HCT116 (cell line): ENCODE data around the gene TENM4. TPM values are rescaled to one million over a fixed set of nuclear protein-coding genes. Genes with fewer than 3 reads are reported as not detected.

Source experiments
- ATAC-seq: fragments of 200-7000 bp; cut with Tn5 transposase; 2 replicates; pipeline ENCODE4 v1.9.1; 2020; ENCODE audit warnings: mild to moderate bottlenecking, moderate library complexity
- BruUV-seq: library from RNA; stranded (reverse); fragments of 400-500 nt; replicated peaks from 2 replicates; lab custom pipeline; 2021; lab: Mats Ljungman, UMichigan
- CTCF ChIA-PET: fragments of 300-600 bp; sonication (Branson Sonifier 250); formaldehyde crosslinking; loops from one replicate; lab custom pipeline; 2021; ENCODE audit warnings: antibody characterized with exemption; lab: Charles Lee
- POLR2A ChIA-PET: fragments of 300-600, 350-600 bp; sonication (Branson Sonifier 250); formaldehyde crosslinking; loops from one replicate; lab custom pipeline; 2021; ENCODE audit warnings: antibody characterized with exemption; lab: Charles Lee
- RAD21 ChIA-PET, 2 experiments: fragments of 300-600 bp; sonication (Branson Sonifier 250); formaldehyde crosslinking; loops; one replicate each; lab custom pipeline; 2023; ENCODE audit warnings: low total read pairs in 2 of 2; ENCODE audit not compliant: uncharacterized antibody in 2 of 2, unreplicated experiment in 2 of 2, low non-redundant PET in 1 of 2; lab: Charles Lee
- DNase-seq: peaks from one replicate; pipeline ENCODE4 v3.0.0-alpha.2; 2010; ENCODE audit warnings: low read depth, low spot score
- H2AFZ ChIP-seq: fragments of 200-600 bp; shearing (Covaris generic), sonication (generic); 2 replicates; pipeline ENCODE4 v1.6.1; 2017; ENCODE audit warnings: low read depth, mixed run types, mixed read lengths, antibody characterized with exemption, low read length; ENCODE audit not compliant: poor library complexity, severe bottlenecking
- H3K27ac ChIP-seq: 2 replicates; pipeline ENCODE4 v1.5.1; 2012; ENCODE audit warnings: low read depth, low read length
- H3K27me3 ChIP-seq: fragments of 200-600 bp; sonication (generic); 2 replicates; pipeline ENCODE4 v1.6.1; 2016; ENCODE audit warnings: mixed run types, low read length, mixed read lengths; ENCODE audit not compliant: insufficient read depth
- H3K36me3 ChIP-seq, 2 experiments: fragments of 200-500 bp in 1 of 2; fragments of 200-600 bp in 1 of 2; sonication (Bioruptor generic) in 1 of 2; sonication (generic) in 1 of 2; 2 replicates each; pipeline versions ENCODE4 v1.5.1 to v1.6.1; 2014 to 2016; ENCODE audit warnings: low read length in 2 of 2, inconsistent platforms in 1 of 2, mixed read lengths in 1 of 2, mixed run types in 1 of 2; ENCODE audit not compliant: insufficient read depth in 2 of 2, control insufficient read depth in 1 of 2
- H3K4me1 ChIP-seq, 2 experiments: fragments of 200-600 bp in 1 of 2; sonication (generic) in 1 of 2; 2 replicates each; pipeline versions ENCODE4 v1.5.1 to v1.6.1; 2012 to 2017; ENCODE audit warnings: low read length in 2 of 2, inconsistent platforms in 1 of 2, mild to moderate bottlenecking in 1 of 2, mixed read lengths in 1 of 2, mixed run types in 1 of 2, moderate library complexity in 1 of 2; ENCODE audit not compliant: insufficient read depth in 2 of 2, control insufficient read depth in 1 of 2
- H3K4me2 ChIP-seq: fragments of 200-600 bp; sonication (generic); 2 replicates; pipeline ENCODE4 v1.6.1; 2017; ENCODE audit warnings: mixed run types, low read length, mixed read lengths
- H3K4me3 ChIP-seq, 2 experiments: fragments of 200-600 bp in 1 of 2; sonication (generic) in 1 of 2; replicated peaks in 1 of 2; 2 replicates each; pipeline ENCODE4 v1.5.1; 2011 to 2016; ENCODE audit warnings: low read length in 2 of 2, control low read depth in 1 of 2, low read depth in 1 of 2, mild to moderate bottlenecking in 1 of 2, mixed read lengths in 1 of 2, mixed run types in 1 of 2
- H3K79me2 ChIP-seq: fragments of 200-600 bp; sonication (generic); 2 replicates; pipeline ENCODE4 v1.6.1; 2017; ENCODE audit warnings: mild to moderate bottlenecking, mixed run types, low read length, moderate library complexity, mixed read lengths; ENCODE audit not compliant: insufficient read depth
- H3K9ac ChIP-seq: fragments of 200-600 bp; sonication (generic); 2 replicates; pipeline ENCODE4 v1.6.1; 2016; ENCODE audit warnings: low read length, mixed read lengths
- H3K9me2 ChIP-seq: fragments of 200-600 bp; sonication (generic), shearing (Covaris generic); 2 replicates; pipeline ENCODE4 v1.6.1; 2017; ENCODE audit warnings: mixed run types, mild to moderate bottlenecking, moderate library complexity; ENCODE audit not compliant: insufficient read depth
- H3K9me3 ChIP-seq, 2 experiments: fragments of 200-500 bp in 1 of 2; fragments of 200-600 bp in 1 of 2; sonication (Bioruptor generic) in 1 of 2; sonication (generic) in 1 of 2; 2 replicates each; pipeline ENCODE4 v1.6.1; 2014 to 2017; ENCODE audit warnings: low read length in 2 of 2, mixed read lengths in 2 of 2, inconsistent platforms in 1 of 2, low read depth in 1 of 2, mild to moderate bottlenecking in 1 of 2, mixed run types in 1 of 2, moderate library complexity in 1 of 2; ENCODE audit not compliant: control insufficient read depth in 1 of 2, insufficient read depth in 1 of 2
- H4K20me1 ChIP-seq: fragments of 200-600 bp; sonication (generic), shearing (Covaris generic); 2 replicates; pipeline ENCODE4 v1.6.1; 2017; ENCODE audit warnings: mixed run types, mild to moderate bottlenecking, moderate library complexity; ENCODE audit not compliant: insufficient read depth
- ATF3 ChIP-seq: IDR thresholded peaks from 2 replicates; pipeline ENCODE4 v1.6.1; 2012
- EGR1 ChIP-seq: IDR thresholded peaks from 2 replicates; pipeline ENCODE4 v1.6.1; 2012; ENCODE audit warnings: low read depth
- ELF1 ChIP-seq: IDR thresholded peaks from 2 replicates; pipeline ENCODE4 v1.6.1; 2012; ENCODE audit warnings: low read depth, borderline replicate concordance
- EZH2 ChIP-seq: fragments of 200-600 bp; sonication (generic); IDR thresholded peaks from 2 replicates; pipeline ENCODE4 v1.6.1; 2017; ENCODE audit warnings: antibody characterized with exemption, mixed run types
- EZH2phosphoT487 ChIP-seq: fragments of 200-600 bp; IDR thresholded peaks from 2 replicates; pipeline ENCODE4 v1.6.1; 2018; ENCODE audit warnings: antibody characterized with exemption, borderline replicate concordance
- FOSL1 ChIP-seq: IDR thresholded peaks from 2 replicates; pipeline ENCODE4 v1.6.1; 2012; ENCODE audit warnings: low read depth
- JUND ChIP-seq: IDR thresholded peaks from 2 replicates; pipeline ENCODE4 v1.6.1; 2012
- POLR2A ChIP-seq: IDR thresholded peaks from 2 replicates; pipeline ENCODE4 v1.7.0; 2011; ENCODE audit warnings: borderline replicate concordance; ENCODE audit not compliant: insufficient read depth, insufficient read length; ENCODE audit errors: extremely low read depth
- POLR2AphosphoS5 ChIP-seq: IDR thresholded peaks from 2 replicates; pipeline ENCODE4 v1.6.1; 2011; ENCODE audit warnings: mild to moderate bottlenecking, low read depth, low read length, moderate library complexity
- RAD21 ChIP-seq: IDR thresholded peaks from 2 replicates; pipeline ENCODE4 v1.6.1; 2012; ENCODE audit warnings: low read depth, mild to moderate bottlenecking
- REST ChIP-seq: IDR thresholded peaks from 2 replicates; pipeline ENCODE4 v1.6.1; 2012; ENCODE audit warnings: low read depth
- SIN3A ChIP-seq: IDR thresholded peaks from 2 replicates; pipeline ENCODE4 v1.6.1; 2012; ENCODE audit warnings: low read depth
- TCF7L2 ChIP-seq: IDR thresholded peaks from 2 replicates; pipeline ENCODE4 v1.7.0; 2011; ENCODE audit warnings: borderline replicate concordance, inconsistent platforms; ENCODE audit not compliant: insufficient read depth, insufficient read length; ENCODE audit errors: extremely low read depth
- YY1 ChIP-seq: IDR thresholded peaks from 2 replicates; pipeline ENCODE4 v1.6.1; 2011; ENCODE audit warnings: low read length, low read depth, moderate library complexity, mild to moderate bottlenecking; ENCODE audit not compliant: insufficient replicate concordance; ENCODE audit errors: extremely low read depth
- ZBTB33 ChIP-seq: IDR thresholded peaks from 2 replicates; pipeline ENCODE4 v1.6.1; 2011; ENCODE audit warnings: mild to moderate bottlenecking, low read length, moderate library complexity; ENCODE audit not compliant: insufficient replicate concordance; ENCODE audit errors: extremely low read depth
- ZFX ChIP-seq: fragments of 450-650 bp; IDR thresholded peaks from 2 replicates; pipeline ENCODE4 v1.6.1; 2017
- ZNF274 ChIP-seq: fragments of 200-500 bp; sonication (Bioruptor generic); IDR thresholded peaks from 2 replicates; pipeline ENCODE4 v1.6.1; 2014; ENCODE audit warnings: mild to moderate bottlenecking, low read depth, low read length, inconsistent platforms
- intact Hi-C: fragments of 100-400 bp; cut with micrococcal nuclease; formaldehyde crosslinking; loops from 2 replicates; pipeline ENCODE4 v1.10.0; 2022
- total RNA-seq: library from RNA; stranded (reverse); gene quantifications from one replicate; pipeline ENCODE4 v1.2.1, GENCODE V29; 2021; ENCODE audit not compliant: unreplicated experiment

The TENM4 gene
- total RNA-seq, 1 experiment from 2014 or later, result 0.05 TPM

- no peaks in the 10 kb centered on the region for H3K79me2 ChIP-seq
- ChIA-PET POLR2A (no interaction called here), CTCF (no interaction called here), RAD21 (no interaction called here)
- no peak overlapping the region for H3K4me2 ChIP-seq
- TF ChIP-seq TCF7L2 (no peak), RAD21 (no peak), POLR2AphosphoS5 (no peak), ZBTB33 (no peak), REST (no peak), ZNF274 (no peak), EGR1 (no peak), ZFX (no peak), FOSL1 (no peak), JUND (no peak), POLR2A (no peak), YY1 (no peak), ATF3 (no peak), EZH2phosphoT487 (no peak), ELF1 (no peak), SIN3A (no peak), EZH2 (no peak)
- no TSS peak for BruUV-seq
- H3K27ac ChIP-seq, result no peak overlapping the region
- H3K36me3 ChIP-seq, result no peaks in the 10 kb centered on the region
- H3K4me1 ChIP-seq, result no peaks in the 10 kb centered on the region
- no peaks in the 10 kb centered on the region for H3K9me2 ChIP-seq
- H3K27me3 ChIP-seq, result peaks cover 23% of the 10 kb centered on the region; the same call in 1 of the 2 replicates
- no peaks in the 10 kb centered on the region for H4K20me1 ChIP-seq
- no peak overlapping the region for H3K9ac ChIP-seq
- intact Hi-C loops, result no loop called here
- DNase-seq (no peak), ATAC-seq (no peak)
- H3K4me3 ChIP-seq, result no peak overlapping the region
- no peaks in the 10 kb centered on the region for H3K9me3 ChIP-seq
- H2AFZ ChIP-seq, result no peak overlapping the region
These were observed 127.3 kb downstream of the TENM4 start for GRCh38 chr11:79313530-79313913.
